ENCODE results near the gene CMIP. TPM values are rescaled to one million over a fixed set of nuclear protein-coding genes. Genes with fewer than 3 reads are reported as not detected.

CMIP gene
- total RNA-seq, 1 experiment from 2014 or later = 48.2 TPM

- Histone ChIP-seq H4K5ac (ENCODE audit: insufficient read length, low read depth, low read length) (no peak overlapping the region), H2AK5ac (ENCODE audit: insufficient read length, low read length) (no peak overlapping the region), H3K9me3 (ENCODE audit: control insufficient read depth, low read depth, low read length) (no peaks in the 10 kb centered on the region), H3K56ac (ENCODE audit: insufficient read length, low read depth, low read length) (no peak overlapping the region), H3K79me2 (ENCODE audit: insufficient read depth, low read length) (no peaks in the 10 kb centered on the region), H3K23me2 (ENCODE audit: insufficient read length, low read depth, low read length, poor library complexity, severe bottlenecking) (no peaks in the 10 kb centered on the region), H4K8ac (replicated peaks; ENCODE audit: insufficient read length, low read depth, low read length) (no peak overlapping the region), H3K4me2 (ENCODE audit: insufficient read depth, insufficient read length, low read length) (no peak overlapping the region), H3K4me1 (ENCODE audit: insufficient read depth, low read length) (peaks cover 14% of the 10 kb centered on the region; the same call in 1 of the 2 replicates), H2BK120ac (ENCODE audit: low read depth, low read length, poor library complexity, severe bottlenecking) (no peak overlapping the region), H3K4ac (ENCODE audit: low read depth, low read length) (no peak overlapping the region), H2BK5ac (ENCODE audit: insufficient read length, low read length) (no peak overlapping the region), H3K27ac (ENCODE audit: insufficient read length, low read depth, low read length) (no peak overlapping the region), H4K91ac (ENCODE audit: insufficient read length, low read depth, low read length) (no peak overlapping the region), H2AFZ (ENCODE audit: low read length) (no peak overlapping the region), H3K27me3 (ENCODE audit: insufficient read depth, low read length) (no peaks in the 10 kb centered on the region), H2BK20ac (ENCODE audit: low read depth, low read length, poor library complexity, severe bottlenecking) (no peak overlapping the region), H2BK15ac (ENCODE audit: low read depth, low read length) (no peak overlapping the region), H2BK12ac (ENCODE audit: insufficient read length, low read depth, low read length) (no peak overlapping the region), H3K79me1 (ENCODE audit: insufficient read depth, low read depth, low read length, poor library complexity, severe bottlenecking) (no peaks in the 10 kb centered on the region), H3K18ac (ENCODE audit: insufficient read length, low read depth, low read length) (no peak overlapping the region), H3T11ph (ENCODE audit: low read length) (no peak overlapping the region), H3K9ac (ENCODE audit: extremely low read depth, insufficient read length, low read length) (no peak overlapping the region), H3K23ac (ENCODE audit: insufficient read length, low read depth, low read length) (no peak overlapping the region), H3K14ac (ENCODE audit: insufficient read depth, low read length) (no peak overlapping the region), H4K20me1 (ENCODE audit: control insufficient read depth, insufficient read depth, insufficient read length) (peaks cover 4% of the 10 kb centered on the region)
- WGBS (ENCODE audit: extremely low coverage, insufficient read length, low lambda C conversion rate) = no CpG with 5 or more reads among the region's 8 CpGs
- H3K27ac Mint-ChIP-seq = peak overlapping the region in 1 of 3 experiments; percentile 79; a peak in 4 of 7 replicates
- DNase-seq = no peak
- peaks cover 3 to 14% (median 3%) of the 10 kb centered on the region in 3 experiments; a peak in 5 of 7 replicates for H3K36me3 Mint-ChIP-seq (ENCODE audit: insufficient read depth in 1 of 3, low read depth in 3 of 3)
- peaks cover 54 to 63% of the 10 kb centered on the region in 2 experiments for H3K4me1 Mint-ChIP-seq
- no peak for TF ChIP-seq CTCF (conservative IDR thresholded peaks at IDR 0.05)
- H3K4me3 Mint-ChIP-seq = no peak overlapping the region
- H3K27me3 Mint-ChIP-seq (ENCODE audit: low read depth) = no peaks in the 10 kb centered on the region
- no peaks in the 10 kb centered on the region for H3K9me3 Mint-ChIP-seq
Observed at GRCh38 chr16:81650281-81650680, 205.7 kb downstream of the CMIP start.

All from H9 (cell line).